Stomach (tissue), 9 donors: ENCODE results near the gene COMP. TPM values are rescaled to one million over a fixed set of nuclear protein-coding genes. Genes with fewer than 3 reads are reported as not detected.

ENCODE experiments used
- DNase-seq, 2 donors: peaks; one replicate each; pipeline versions ENCODE4 v3.0.0 to v3.0.0-alpha.2; 2013 to 2019
- H3K27ac ChIP-seq, 5 donors: fragments of 200-600 bp in 4 of 5; sonication (generic) in 4 of 5; one replicate each; pipeline ENCODE4 v1.5.1; 2013 to 2019; ENCODE audit warnings: mild to moderate bottlenecking in 1 of 5, moderate library complexity in 1 of 5
- H3K27me3 ChIP-seq, 3 donors: fragments of 200-600 bp; sonication (generic); one replicate each; pipeline ENCODE4 v1.5.1; 2017 to 2019; ENCODE audit warnings: mixed run types in 1 of 3
- H3K36me3 ChIP-seq, 4 donors: fragments of 200-600 bp; sonication (generic); 1 replicate in 3 of 4; 2 replicates in 1 of 4; pipeline ENCODE4 v1.5.1; 2016 to 2019
- H3K4me1 ChIP-seq, 4 donors: fragments of 200-600 bp; sonication (generic); one replicate each; pipeline ENCODE4 v1.5.1; 2016 to 2019
- H3K4me3 ChIP-seq, 4 donors: fragments of 200-600 bp; sonication (generic) in 3 of 4; one replicate each; pipeline ENCODE4 v1.5.1; 2016 to 2019; ENCODE audit warnings: mild to moderate bottlenecking in 1 of 4
- H3K9me3 ChIP-seq, 4 donors: fragments of 200-600 bp; sonication (generic); one replicate each; pipeline ENCODE4 v1.5.1; 2016 to 2019
- CTCF ChIP-seq, 7 experiments: fragments of 450-650 bp in 4 of 7; fragments of 200-600 bp in 3 of 7; sonication (generic) in 3 of 7; IDR thresholded peaks; one replicate each; pipeline ENCODE4 v1.5.1; 2016 to 2019; ENCODE audit warnings: antibody characterized with exemption in 7 of 7, control low read depth in 2 of 7, mild to moderate bottlenecking in 1 of 7
- POLR2AphosphoS5 ChIP-seq, 3 donors: sonication (generic); formaldehyde crosslinking; IDR thresholded peaks; one replicate each; pipeline ENCODE4 v1.6.1; 2016; ENCODE audit warnings: antibody characterized with exemption in 3 of 3
- WGBS, 5 donors: extraction: QIAGEN DNeasy Blood & Tissue Kit in 3 of 5; methylation state at CpG; one replicate each; pipeline versions ENCODE4 v1.1.5 to v1.1.7; 2013 to 2018; 5-methylcytosine and 5-hydroxymethylcytosine counted together
- intact Hi-C: fragments of 100-400 bp; cut with DNase I; formaldehyde crosslinking; loops from one replicate; pipeline ENCODE4 v1.15.1; 2023; ENCODE audit warnings: low total_unique reads
- polyA plus RNA-seq, 3 donors: library from polyadenylated mRNA; stranded (reverse); fragments of 200-250 nt; gene quantifications; one replicate each; pipeline ENCODE4 v1.2.3, GENCODE V29; 2013
- total RNA-seq, 5 donors: library from RNA; depleted of rRNA; stranded (reverse); fragments of >200 nt; gene quantifications; one replicate each; pipeline versions ENCODE4 v1.1.0 to v1.2.3, GENCODE V29; 2014 to 2016
- donor health status: healthy with polysubstance abuse.
- donor health status: Bipolar disorder and iron deficiency.
- donor health status: healthy.

COMP gene
- total and polyA plus RNA-seq, 8 donors = 0.62 to 4.1 (median 1.6) TPM; not detected in 4

- intact Hi-C loops = no loop called here
- Histone ChIP-seq H3K4me1 (peaks cover 41 to 72% (median 60%) of the 10 kb centered on the region in 4 donors), H3K27me3 (no peaks in the 10 kb centered on the region), H3K9me3 (no peaks in the 10 kb centered on the region), H3K27ac (peak overlapping the region; percentile 10 to 64 (median 46)), H3K4me3 (no peak overlapping the region), H3K36me3 (no peaks in the 10 kb centered on the region)
- peak; percentile 57 to 86 for DNase-seq
- 17 to 38% (median 22%) methylated on average over 10 to 11 of the region's 11 CpGs for WGBS, 5 donors
- TF ChIP-seq POLR2AphosphoS5 (IDR thresholded peaks at IDR 0.05) (peak in 2 of 3 donors; percentile 35 to 51), CTCF (IDR thresholded peaks at IDR 0.05) (no peak)
Observed at GRCh38 chr19:18733196-18733647, 57.9 kb downstream of the COMP start.

Other genes with a start within 250 kb of the COMP start
- 100 to 1,000 TPM in 4 of 5 donors, 10 to 100 TPM in 1; 87.8 to 819 (median 197) TPM for gene FKBP8, start 247.7 kb downstream of the COMP start, total RNA-seq
- gene FKBP8, start 247.7 kb downstream of the COMP start, polyA plus RNA-seq = 100 to 1,000 TPM; 157 to 254 (median 249) TPM
- gene KXD1, start 233.4 kb downstream of the COMP start, total RNA-seq = 100 to 1,000 TPM in 2 of 5 donors, 10 to 100 TPM in 3; 30.8 to 513 (median 55.4) TPM
- 100 to 1,000 TPM in 1 of 3 donors, 10 to 100 TPM in 2; 71.0 to 131 (median 84.5) TPM for gene KXD1, start 233.4 kb downstream of the COMP start, polyA plus RNA-seq
- 100 to 1,000 TPM in 4 of 5 donors, 10 to 100 TPM in 1; 84.3 to 596 (median 358) TPM for gene UBA52, start 219.4 kb downstream of the COMP start, total RNA-seq
- gene UBA52, start 219.4 kb downstream of the COMP start, polyA plus RNA-seq = 1,000 to 10,000 TPM; 1,291 to 1,681 (median 1,311) TPM
- gene REX1BD, start 202.5 kb downstream of the COMP start, total RNA-seq = 100 to 1,000 TPM in 2 of 5 donors, 10 to 100 TPM in 3; 15.6 to 483 (median 85.3) TPM
- 100 to 1,000 TPM; 110 to 204 (median 118) TPM for gene REX1BD, start 202.5 kb downstream of the COMP start, polyA plus RNA-seq
- gene CRLF1, start 184.5 kb downstream of the COMP start, total RNA-seq = 10 to 100 TPM in 1 of 5 donors, 1 to 10 TPM in 3, not detected in 1; 2.6 to 12.6 (median 5.6) TPM
- 10 to 100 TPM; 12.3 to 15.9 (median 14.2) TPM for gene CRLF1, start 184.5 kb downstream of the COMP start, polyA plus RNA-seq
- gene TMEM59L, start 178.4 kb downstream of the COMP start, total RNA-seq = 1 to 10 TPM in 2 of 5 donors, not detected in 3; 1.8 to 4.7 TPM
- 1 to 10 TPM in 1 of 3 donors, under 1 TPM in 1, not detected in 1; 0.25 to 3.7 TPM for gene TMEM59L, start 178.4 kb downstream of the COMP start, polyA plus RNA-seq
- gene KLHL26, start 154.3 kb downstream of the COMP start, total RNA-seq = 10 to 100 TPM in 2 of 5 donors, 1 to 10 TPM in 3; 1.2 to 45.1 (median 7.0) TPM
- gene KLHL26, start 154.3 kb downstream of the COMP start, polyA plus RNA-seq = 1 to 10 TPM; 3.2 to 4.4 (median 3.7) TPM
- gene CRTC1, start 107.6 kb downstream of the COMP start, total RNA-seq = 10 to 100 TPM in 1 of 5 donors, 1 to 10 TPM in 3, not detected in 1; 4.2 to 28.0 (median 4.7) TPM
- gene CRTC1, start 107.6 kb downstream of the COMP start, polyA plus RNA-seq = 1 to 10 TPM; 4.6 to 8.4 (median 4.6) TPM
- 100 to 1,000 TPM in 1 of 5 donors, 10 to 100 TPM in 4; 26.3 to 111 (median 46.6) TPM for gene UPF1, start 40.7 kb upstream of the COMP start, total RNA-seq
- gene UPF1, start 40.7 kb upstream of the COMP start, polyA plus RNA-seq = 10 to 100 TPM; 27.5 to 35.4 (median 32.2) TPM
- gene CERS1, start 104.9 kb upstream of the COMP start, total RNA-seq = 1 to 10 TPM in 1 of 5 donors, under 1 TPM in 1, not detected in 3; 0.87 to 4.8 TPM
- under 1 TPM; 0.37 to 0.61 (median 0.53) TPM for gene CERS1, start 104.9 kb upstream of the COMP start, polyA plus RNA-seq
- 100 to 1,000 TPM in 3 of 5 donors, 10 to 100 TPM in 2; 76.7 to 239 (median 127) TPM for gene COPE, start 128.1 kb upstream of the COMP start, total RNA-seq
- 100 to 1,000 TPM; 188 to 283 (median 267) TPM for gene COPE, start 128.1 kb upstream of the COMP start, polyA plus RNA-seq
- 100 to 1,000 TPM in 1 of 5 donors, 10 to 100 TPM in 4; 25.3 to 185 (median 56.7) TPM for gene DDX49, start 128.4 kb upstream of the COMP start, total RNA-seq
- 10 to 100 TPM; 49.2 to 65.1 (median 50.3) TPM for gene DDX49, start 128.4 kb upstream of the COMP start, polyA plus RNA-seq
- gene HOMER3, start 149.9 kb upstream of the COMP start, total RNA-seq = 10 to 100 TPM in 3 of 5 donors, 1 to 10 TPM in 2; 5.1 to 74.7 (median 12.9) TPM
- gene HOMER3, start 149.9 kb upstream of the COMP start, polyA plus RNA-seq = 10 to 100 TPM; 15.0 to 31.9 (median 18.7) TPM
- gene SUGP2, start 242.2 kb upstream of the COMP start, total RNA-seq = 100 to 1,000 TPM in 1 of 5 donors, 10 to 100 TPM in 4; 51.7 to 104 (median 62.4) TPM
- gene SUGP2, start 242.2 kb upstream of the COMP start, polyA plus RNA-seq = 10 to 100 TPM; 21.5 to 40.0 (median 28.1) TPM
- 10 to 100 TPM in 4 of 5 donors, 1 to 10 TPM in 1; 7.0 to 63.8 (median 32.2) TPM for gene ARMC6, start 242.3 kb upstream of the COMP start, total RNA-seq
- 10 to 100 TPM; 17.4 to 22.8 (median 19.4) TPM for gene ARMC6, start 242.3 kb upstream of the COMP start, polyA plus RNA-seq